ENCODE results near the gene PVALEF. TPM values are rescaled to one million over a fixed set of nuclear protein-coding genes. Genes with fewer than 3 reads are reported as not detected.

Gene PVALEF
- total and polyA plus RNA-seq, 2 of the 13 experiments (the other 11 are each of a cell fraction or from before 2014, with no cell fraction given), result 0.18 TPM

DNA sequence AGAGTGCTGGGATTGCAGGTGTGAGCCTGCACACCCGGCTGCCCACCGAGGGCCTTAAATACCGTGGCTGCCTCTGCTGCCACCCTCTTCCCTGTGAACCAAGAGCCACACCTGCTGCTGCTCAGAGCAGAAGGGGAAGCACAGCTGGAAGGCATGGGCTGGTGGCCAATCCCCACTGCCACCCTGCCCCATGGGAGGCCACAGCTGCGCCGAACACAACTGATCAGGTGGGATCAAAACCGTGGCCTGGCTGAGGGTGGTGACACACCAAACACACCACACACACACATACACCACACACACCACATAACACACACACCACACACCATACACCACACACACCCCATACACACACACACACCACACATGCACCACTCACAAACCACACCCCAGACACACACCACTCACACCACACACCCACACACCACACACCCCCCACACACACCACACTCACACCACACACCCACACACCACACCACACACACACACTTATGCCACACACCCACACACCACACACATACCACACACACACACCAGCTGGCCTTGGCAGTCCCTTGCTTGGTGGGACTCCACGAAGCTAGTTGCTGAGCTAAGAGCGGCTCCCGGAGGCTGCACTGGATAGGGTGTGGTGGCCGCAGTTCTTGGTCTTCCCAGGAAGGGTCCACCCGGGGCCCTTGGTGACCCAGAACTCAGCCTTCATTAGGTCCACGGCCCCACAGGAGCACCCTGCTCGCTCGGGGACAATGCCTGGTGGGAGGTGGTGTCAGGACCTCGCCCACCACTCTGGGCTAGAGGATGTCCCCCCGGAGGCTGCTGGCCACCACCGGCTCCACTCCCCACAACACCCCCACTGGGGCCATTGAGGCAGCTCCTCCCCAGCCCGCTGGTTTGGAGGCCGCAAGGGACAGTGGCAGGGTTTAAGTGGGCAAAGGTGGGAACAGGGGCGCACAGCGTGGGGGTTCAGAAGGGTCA is 42.6 kb downstream of the PVALEF start (continued):
- TF ChIP-seq, protein P1, sequence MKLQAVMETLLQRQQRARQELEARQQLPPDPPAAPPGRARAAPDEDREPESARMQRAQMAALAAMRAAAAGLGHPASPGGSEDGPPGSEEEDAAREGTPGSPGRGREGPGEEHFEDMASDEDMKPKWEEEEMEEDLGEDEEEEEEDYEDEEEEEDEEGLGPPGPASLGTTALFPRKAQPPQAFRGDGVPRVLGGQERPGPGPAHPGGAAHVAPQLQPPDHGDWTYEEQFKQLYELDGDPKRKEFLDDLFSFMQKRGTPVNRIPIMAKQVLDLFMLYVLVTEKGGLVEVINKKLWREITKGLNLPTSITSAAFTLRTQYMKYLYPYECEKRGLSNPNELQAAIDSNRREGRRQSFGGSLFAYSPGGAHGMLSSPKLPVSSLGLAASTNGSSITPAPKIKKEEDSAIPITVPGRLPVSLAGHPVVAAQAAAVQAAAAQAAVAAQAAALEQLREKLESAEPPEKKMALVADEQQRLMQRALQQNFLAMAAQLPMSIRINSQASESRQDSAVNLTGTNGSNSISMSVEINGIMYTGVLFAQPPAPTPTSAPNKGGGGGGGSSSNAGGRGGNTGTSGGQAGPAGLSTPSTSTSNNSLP (IDR thresholded peaks at IDR 0.05; ENCODE audit: low read depth, low read length), result no peak

DNA sequence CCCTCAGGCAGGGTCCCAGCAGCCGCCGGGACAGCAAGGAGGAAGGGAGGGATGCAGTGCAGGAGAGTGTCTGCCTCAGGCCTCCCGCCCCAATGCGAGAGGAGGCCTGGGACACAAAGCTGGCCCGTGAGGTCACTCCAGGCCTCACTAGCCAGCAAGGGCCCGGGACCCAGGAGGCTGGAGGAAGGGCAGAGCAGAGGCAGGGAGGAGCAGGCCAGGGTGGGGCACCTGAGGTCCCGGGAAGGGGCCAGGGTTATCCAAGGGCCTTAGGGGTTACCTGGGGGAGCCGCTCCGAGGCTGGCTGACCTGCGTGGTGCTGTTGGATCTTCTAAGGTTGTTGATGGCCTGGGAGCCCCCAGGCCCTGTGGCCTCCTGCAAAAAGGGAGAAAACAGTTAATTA is 43.3 kb downstream of the PVALEF start:
- Histone ChIP-seq H3K9me3 (ENCODE audit: low read length) (no peaks in the 10 kb centered on the region), H3K4me3 (replicated peaks in 1 of 3; ENCODE audit: insufficient read depth in 1 of 3, low read depth in 2 of 3, low read length in 3 of 3) (no peak overlapping the region), H4K20me1 (ENCODE audit: insufficient read depth, low read length) (no peaks in the 10 kb centered on the region), H2AFZ (ENCODE audit: low read length) (no peak overlapping the region), H3K27ac (ENCODE audit: extremely low read length, insufficient read depth, low read length) (no peak overlapping the region), H3K4me1 (ENCODE audit: insufficient read depth, low read length) (no peaks in the 10 kb centered on the region), H3K79me2 (ENCODE audit: insufficient read depth, low read length) (no peaks in the 10 kb centered on the region), H3K9ac (ENCODE audit: insufficient read depth, low read depth, low read length) (no peak overlapping the region), H3K36me3 (replicated peaks in 1 of 2; ENCODE audit: control insufficient read depth in 1 of 2, insufficient read depth in 2 of 2, low read length in 2 of 2) (peaks cover 14 to 39% of the 10 kb centered on the region in 2 experiments), H3K27me3 (ENCODE audit: control insufficient read depth in 1 of 2, insufficient read depth in 2 of 2, low read length in 2 of 2) (no peaks in the 10 kb centered on the region), H3K4me2 (ENCODE audit: low read depth, low read length) (no peak overlapping the region)
- POLR2A ChIA-PET, result no interaction called here
- WGBS (ENCODE audit: low lambda C conversion rate), result 97% methylated on average over 10 of the region's 10 CpGs
- ATAC-seq (no peak), DNase-seq (ENCODE audit: low spot score) (no peak), FAIRE-seq (no peak)
- TF ChIP-seq ADNP (CRISPR knock-in tag; IDR thresholded peaks at IDR 0.05) (no peak), ZBTB46 (CRISPR knock-in tag; IDR thresholded peaks at IDR 0.05; ENCODE audit: borderline replicate concordance) (no peak), RAD21 (CRISPR knock-in tag; IDR thresholded peaks at IDR 0.05) (no peak), PHF20 (CRISPR knock-in tag; IDR thresholded peaks at IDR 0.05) (no peak), CHCHD3 (CRISPR knock-in tag; IDR thresholded peaks at IDR 0.05) (no peak), EHMT2 (IDR thresholded peaks at IDR 0.05; ENCODE audit: borderline replicate concordance, low read depth, low read length) (no peak), RELA (CRISPR knock-in tag; IDR thresholded peaks at IDR 0.05) (no peak), HIVEP1 (CRISPR knock-in tag; IDR thresholded peaks at IDR 0.05) (no peak), SMAD3 (CRISPR knock-in tag; IDR thresholded peaks at IDR 0.05) (no peak), ZNF274 (CRISPR knock-in tag; IDR thresholded peaks at IDR 0.05) (no peak), MBNL3 (CRISPR knock-in tag; conservative IDR thresholded peaks at IDR 0.05) (no peak)
- TF ChIP-seq, protein P2, sequence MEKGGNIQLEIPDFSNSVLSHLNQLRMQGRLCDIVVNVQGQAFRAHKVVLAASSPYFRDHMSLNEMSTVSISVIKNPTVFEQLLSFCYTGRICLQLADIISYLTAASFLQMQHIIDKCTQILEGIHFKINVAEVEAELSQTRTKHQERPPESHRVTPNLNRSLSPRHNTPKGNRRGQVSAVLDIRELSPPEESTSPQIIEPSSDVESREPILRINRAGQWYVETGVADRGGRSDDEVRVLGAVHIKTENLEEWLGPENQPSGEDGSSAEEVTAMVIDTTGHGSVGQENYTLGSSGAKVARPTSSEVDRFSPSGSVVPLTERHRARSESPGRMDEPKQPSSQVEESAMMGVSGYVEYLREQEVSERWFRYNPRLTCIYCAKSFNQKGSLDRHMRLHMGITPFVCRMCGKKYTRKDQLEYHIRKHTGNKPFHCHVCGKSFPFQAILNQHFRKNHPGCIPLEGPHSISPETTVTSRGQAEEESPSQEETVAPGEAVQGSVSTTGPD (CRISPR knock-in tag; IDR thresholded peaks at IDR 0.05), result no peak
- TF ChIP-seq, protein P3, sequence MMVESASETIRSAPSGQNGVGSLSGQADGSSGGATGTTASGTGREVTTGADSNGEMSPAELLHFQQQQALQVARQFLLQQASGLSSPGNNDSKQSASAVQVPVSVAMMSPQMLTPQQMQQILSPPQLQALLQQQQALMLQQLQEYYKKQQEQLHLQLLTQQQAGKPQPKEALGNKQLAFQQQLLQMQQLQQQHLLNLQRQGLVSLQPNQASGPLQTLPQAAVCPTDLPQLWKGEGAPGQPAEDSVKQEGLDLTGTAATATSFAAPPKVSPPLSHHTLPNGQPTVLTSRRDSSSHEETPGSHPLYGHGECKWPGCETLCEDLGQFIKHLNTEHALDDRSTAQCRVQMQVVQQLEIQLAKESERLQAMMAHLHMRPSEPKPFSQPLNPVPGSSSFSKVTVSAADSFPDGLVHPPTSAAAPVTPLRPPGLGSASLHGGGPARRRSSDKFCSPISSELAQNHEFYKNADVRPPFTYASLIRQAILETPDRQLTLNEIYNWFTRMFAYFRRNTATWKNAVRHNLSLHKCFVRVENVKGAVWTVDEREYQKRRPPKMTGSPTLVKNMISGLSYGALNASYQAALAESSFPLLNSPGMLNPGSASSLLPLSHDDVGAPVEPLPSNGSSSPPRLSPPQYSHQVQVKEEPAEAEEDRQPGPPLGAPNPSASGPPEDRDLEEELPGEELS (CRISPR knock-in tag; IDR thresholded peaks at IDR 0.05), result no peak
- in situ Hi-C loops (cut with HindIII; ENCODE audit: extremely low pct_ligation_motif_present, low pct_unique_long_range_greater_than_20kb) (no loop called here), intact Hi-C loops (cut with micrococcal nuclease; ENCODE audit: unreplicated experiment) (no loop called here)
- BruUV-seq (replicated peaks), result no TSS peak
- CTCF ChIA-PET (ENCODE audit: low intra/inter-chr PET ratio, low total read pairs), result no interaction called here
